Kidney epithelial cell (primary cell): ENCODE data around the gene HSPB1. TPM values are rescaled to one million over a fixed set of nuclear protein-coding genes. Genes with fewer than 3 reads are reported as not detected.

Experiments used
- DNase-seq: peaks from one replicate; pipeline ENCODE4 v3.0.0-alpha.2; 2010; ENCODE audit warnings: low read depth
- H3K27me3 ChIP-seq: 2 replicates; pipeline ENCODE4 v1.6.0; 2011; ENCODE audit warnings: low read length; ENCODE audit not compliant: control insufficient read depth, insufficient read depth
- H3K36me3 ChIP-seq: 2 replicates; pipeline ENCODE4 v1.5.1; 2011; ENCODE audit warnings: low read length; ENCODE audit not compliant: control insufficient read depth, insufficient read depth
- H3K4me3 ChIP-seq: 2 replicates; pipeline ENCODE4 v1.5.1; 2011; ENCODE audit warnings: low read depth, mild to moderate bottlenecking, control low read depth, low read length
- CTCF ChIP-seq: IDR thresholded peaks from 2 replicates; pipeline ENCODE4 v1.5.1; 2011; ENCODE audit warnings: mild to moderate bottlenecking, moderate library complexity, low read length, control low read depth, inconsistent platforms; ENCODE audit not compliant: insufficient read depth, poor library complexity, severe bottlenecking
- total RNA-seq: library from RNA; depleted of rRNA; stranded (reverse); fragments of >200 nt; gene quantifications from 2 replicates; pipeline ENCODE4 v1.2.3, GENCODE V29; 2015

The HSPB1 gene
- total RNA-seq, 1 donor from 2014 or later, result 138 TPM

- TF ChIP-seq CTCF, result no peak
- no peaks in the 10 kb centered on the region for H3K36me3 ChIP-seq
- peaks cover 24% of the 10 kb centered on the region for H3K27me3 ChIP-seq
- no peak for DNase-seq
- no peak overlapping the region for H3K4me3 ChIP-seq
Measured at GRCh38 chr7:76261329-76261728, 41.1 kb upstream of the HSPB1 start.

- H3K4me3 ChIP-seq, result no peak overlapping the region
- no peak for TF ChIP-seq CTCF
- no peaks in the 10 kb centered on the region for H3K36me3 ChIP-seq
- no peak for DNase-seq
- H3K27me3 ChIP-seq, result peaks cover 29% of the 10 kb centered on the region
Measured at GRCh38 chr7:76261931-76262330, 40.5 kb upstream of the HSPB1 start.

- peak; percentile 10 for DNase-seq
- no peak overlapping the region for H3K4me3 ChIP-seq
- H3K27me3 ChIP-seq, result peaks cover 36% of the 10 kb centered on the region
- H3K36me3 ChIP-seq, result no peaks in the 10 kb centered on the region
- TF ChIP-seq CTCF, result peak; percentile 91
Measured at GRCh38 chr7:76262683-76263402, 39.6 kb upstream of the HSPB1 start.

DNA sequence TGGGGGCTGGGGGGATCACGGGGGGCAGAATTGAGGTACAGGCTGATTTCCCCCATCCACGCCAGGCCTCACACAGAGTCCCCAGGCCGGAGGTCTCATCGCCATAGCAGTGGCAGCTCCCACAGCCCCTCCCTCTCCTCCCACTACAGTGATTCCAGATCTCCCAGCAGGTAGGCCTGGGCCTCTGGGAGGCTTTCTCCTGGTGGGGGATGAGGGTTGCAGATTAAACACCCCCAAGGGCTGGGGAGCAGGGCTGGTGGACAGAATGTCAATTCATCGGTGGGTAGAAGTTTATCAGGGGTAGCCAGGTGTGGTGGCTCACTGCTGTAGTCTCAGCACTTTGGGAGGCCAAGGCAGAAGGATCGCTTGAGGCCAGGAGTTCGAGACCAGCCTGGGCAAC, 37.2 kb upstream of the HSPB1 start:
- no peaks in the 10 kb centered on the region for H3K36me3 ChIP-seq
- peaks cover 40% of the 10 kb centered on the region for H3K27me3 ChIP-seq
- H3K4me3 ChIP-seq, result no peak overlapping the region
- no peak for DNase-seq
- no peak for TF ChIP-seq CTCF

DNA sequence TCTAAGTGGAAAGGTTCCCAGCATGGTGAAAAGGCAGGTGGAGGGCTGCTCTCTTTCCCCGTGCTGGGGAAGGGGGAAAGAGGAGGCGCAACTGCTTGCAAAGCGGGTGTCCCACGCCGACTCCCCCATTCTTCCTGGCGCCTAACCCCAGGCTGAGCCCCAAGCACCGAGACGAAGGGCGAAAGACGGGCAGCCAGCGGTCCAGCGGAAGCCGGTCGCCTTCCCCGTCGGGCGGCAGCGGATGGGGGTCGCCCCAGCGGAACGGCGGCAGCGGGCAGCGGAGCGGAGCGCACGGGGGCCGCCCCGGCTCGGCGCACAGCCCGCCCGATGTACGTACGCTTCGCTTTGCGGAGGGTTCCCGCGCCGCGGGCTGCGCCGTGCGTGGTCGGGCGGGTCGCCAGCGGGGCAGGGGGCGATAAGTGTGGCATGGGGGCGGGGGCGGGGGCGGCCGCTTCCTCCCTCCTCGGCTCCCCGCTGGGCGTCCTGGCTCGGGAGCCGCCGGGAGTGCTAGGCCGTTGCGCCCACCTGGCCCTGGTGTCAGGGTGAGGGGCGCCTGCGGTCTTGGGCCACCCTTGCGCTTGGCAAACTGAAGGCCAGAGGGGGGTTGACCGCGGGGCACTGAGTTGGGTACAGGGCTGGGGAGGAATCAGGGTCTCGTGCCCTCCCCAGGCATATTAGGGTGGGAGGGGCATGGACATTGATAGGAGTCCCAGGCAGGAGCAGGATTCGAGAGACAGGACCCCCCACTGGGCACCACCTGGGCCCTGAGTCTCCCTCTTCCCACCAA, 35.2 kb upstream of the HSPB1 start:
- DNase-seq, result no peak
- Histone ChIP-seq H3K27me3 (peaks cover 35% of the 10 kb centered on the region), H3K36me3 (no peaks in the 10 kb centered on the region), H3K4me3 (peak overlapping the region; percentile 4)
- no peak for TF ChIP-seq CTCF

DNA sequence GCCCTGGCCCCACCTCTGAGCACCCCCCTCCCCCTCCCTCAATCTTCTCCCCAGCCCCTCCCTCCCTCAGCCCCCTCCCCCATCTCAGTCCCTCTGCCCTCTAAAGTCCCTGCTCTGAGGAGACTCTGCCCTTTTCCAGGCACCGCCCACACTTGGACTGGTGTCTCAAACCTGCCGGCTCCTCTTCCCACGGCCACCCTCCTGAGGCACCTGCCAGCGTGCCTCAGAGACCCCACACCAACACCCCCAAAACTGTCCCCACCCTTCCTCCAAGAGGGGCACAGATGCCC, 34.6 kb upstream of the HSPB1 start:
- no peak overlapping the region for H3K4me3 ChIP-seq
- H3K27me3 ChIP-seq, result peaks cover 38% of the 10 kb centered on the region
- H3K36me3 ChIP-seq, result no peaks in the 10 kb centered on the region
- TF ChIP-seq CTCF, result no peak
- no peak for DNase-seq
